Subcutaneous preadipocyte (primary cell): Measurements from ENCODE around the gene HS2ST1. TPM values are rescaled to one million over a fixed set of nuclear protein-coding genes. Genes with fewer than 3 reads are reported as not detected.

Source experiments
- total RNA-seq: library from RNA; depleted of rRNA; stranded (reverse); fragments of >200 nt; gene quantifications from 2 replicates; pipeline ENCODE4 v1.2.3, GENCODE V29; 2012

Gene HS2ST1
- total RNA-seq, result 35.4 and 87.5 TPM in 2 replicates

GRCh38 chr1:86914601-86914997 lies at the start of gene HS2ST1:
TSS of gene HS2ST1 (plus strand) at chr1:86914635.

GRCh38 chr1:86913896-86914600 lies 387 bp upstream of the HS2ST1 start, which contains the start of gene SELENOF:
TSS of gene SELENOF (minus strand) at chr1:86914126. CDS start at chr1:86914111, 15 bp downstream.

Other genes starting within 250 kb of the HS2ST1 start
- gene SH3GLB1, start 210.1 kb upstream of the HS2ST1 start, total RNA-seq, result 40.7 and 55.1 TPM in 2 replicates
- 121 and 249 TPM in 2 replicates for gene SELENOF, start 509 bp upstream of the HS2ST1 start, total RNA-seq